HG03457 (cell line): ENCODE measurements around the gene NUDT7.

Experiments used
- ATAC-seq: cut with Tn5 transposase; IDR thresholded peaks from one replicate; pipeline ENCODE4 v1.9.1; 2021; ENCODE audit warnings: moderate number of reproducible peaks; ENCODE audit not compliant: unreplicated experiment

The NUDT7 gene

DNA sequence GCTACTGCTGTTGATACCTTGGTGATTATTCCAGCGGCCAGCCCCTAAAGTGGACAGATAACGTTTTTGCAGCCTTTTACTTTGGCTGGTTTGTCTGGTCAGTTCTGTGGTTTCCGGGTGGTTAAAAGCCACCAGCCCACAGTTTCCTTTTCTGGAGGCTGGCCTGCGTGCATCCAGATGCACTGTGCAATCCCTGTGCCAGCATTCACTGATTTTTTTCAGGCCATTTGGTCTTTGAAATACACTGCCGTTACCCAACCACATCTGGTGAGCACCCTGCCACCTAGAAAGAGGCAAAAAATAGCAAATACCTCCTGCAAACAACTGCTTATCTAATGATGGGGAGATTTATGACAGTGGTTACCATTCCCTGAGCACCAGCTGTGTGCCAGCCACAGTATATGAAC lies 797 bp downstream of the NUDT7 start:
- peak; percentile 0 for ATAC-seq

DNA sequence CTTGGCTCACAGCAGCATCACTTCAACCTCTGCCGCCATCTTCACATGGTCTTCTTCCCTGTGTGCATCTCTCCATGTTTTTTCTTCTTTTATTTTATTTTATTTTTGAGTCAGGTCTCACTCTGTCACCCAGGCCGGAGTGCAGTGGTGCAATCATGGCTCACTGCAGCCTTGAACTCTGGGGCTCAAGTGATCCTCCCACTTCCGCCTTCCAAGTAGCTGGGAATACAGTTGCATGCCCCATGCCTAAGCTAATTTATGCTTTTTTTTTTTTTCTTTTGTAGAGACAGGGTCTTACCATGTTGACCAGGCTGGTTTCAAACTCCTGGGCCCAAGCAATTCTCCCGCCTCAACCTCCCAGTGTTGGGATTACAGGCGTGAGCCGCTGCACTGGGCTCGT lies 1.9 kb downstream of the NUDT7 start:
- no peak for ATAC-seq

DNA sequence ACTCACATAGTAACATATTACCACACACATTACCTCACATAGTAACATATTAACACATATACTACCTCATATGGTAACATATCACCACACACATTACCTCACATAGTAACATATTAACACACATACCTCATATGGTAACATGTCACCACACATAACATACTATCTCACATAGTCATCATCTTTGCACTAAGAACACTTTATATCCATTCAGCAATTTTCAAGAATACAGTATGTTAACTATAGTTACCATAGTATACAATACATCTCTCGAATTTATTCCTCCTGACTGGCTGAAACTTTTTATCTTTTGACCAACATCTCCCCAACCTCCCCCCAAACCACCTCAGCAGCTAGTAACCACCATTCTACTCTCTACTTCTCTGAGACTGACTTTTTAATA lies 7.6 kb downstream of the NUDT7 start:
- ATAC-seq = no peak

DNA sequence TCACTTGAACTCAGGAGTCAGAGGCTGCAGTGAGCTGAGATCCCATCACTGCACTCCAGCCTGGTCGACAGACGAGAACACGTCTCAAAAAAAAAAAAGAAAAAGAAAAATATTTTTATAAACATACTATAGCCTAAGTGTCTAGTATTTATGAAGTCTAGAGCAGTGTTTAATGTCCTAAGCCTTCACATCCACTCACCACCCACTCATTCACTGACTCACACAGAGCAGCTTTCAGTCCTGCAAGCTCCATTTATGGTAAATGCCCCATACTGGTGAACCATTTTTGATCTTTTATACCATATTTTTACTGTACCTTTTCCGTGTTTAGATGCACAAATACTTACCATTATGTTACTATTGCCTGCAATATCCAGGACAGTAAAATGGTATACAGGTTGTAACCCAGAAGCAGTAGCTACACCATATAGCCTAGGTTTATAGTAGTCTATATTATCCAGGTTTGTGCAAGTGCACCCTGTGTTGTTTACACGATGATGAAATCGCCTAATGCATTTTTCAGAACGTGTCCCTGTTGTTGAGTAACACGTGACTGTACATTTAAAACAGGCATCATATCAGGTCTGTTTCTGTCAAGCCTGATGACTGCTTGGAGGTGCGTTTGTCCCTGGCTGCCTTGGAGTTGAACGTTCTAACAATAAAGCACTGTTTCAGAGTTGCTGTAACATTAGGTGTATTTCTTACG lies 10.1 kb downstream of the NUDT7 start:
- no peak for ATAC-seq

DNA sequence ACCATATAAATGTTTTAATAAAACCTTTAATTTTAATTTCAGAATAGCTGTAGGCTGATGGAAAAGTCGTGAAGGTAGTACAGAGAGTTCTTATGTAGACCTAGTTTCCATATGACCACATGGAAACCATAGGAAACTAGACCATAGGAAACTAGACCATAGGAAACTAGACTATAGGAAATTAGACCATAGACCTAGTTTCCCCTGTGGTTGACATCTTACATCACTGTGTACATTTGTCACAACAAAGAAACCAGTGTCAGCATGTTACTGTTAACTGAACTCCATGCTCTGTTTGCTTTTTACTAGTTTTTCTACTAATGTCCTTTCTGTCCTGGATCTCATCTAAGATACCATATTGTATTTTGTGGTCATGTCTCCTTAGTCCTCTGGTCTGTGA lies 14.6 kb downstream of the NUDT7 start:
- ATAC-seq = peak; percentile 76

DNA sequence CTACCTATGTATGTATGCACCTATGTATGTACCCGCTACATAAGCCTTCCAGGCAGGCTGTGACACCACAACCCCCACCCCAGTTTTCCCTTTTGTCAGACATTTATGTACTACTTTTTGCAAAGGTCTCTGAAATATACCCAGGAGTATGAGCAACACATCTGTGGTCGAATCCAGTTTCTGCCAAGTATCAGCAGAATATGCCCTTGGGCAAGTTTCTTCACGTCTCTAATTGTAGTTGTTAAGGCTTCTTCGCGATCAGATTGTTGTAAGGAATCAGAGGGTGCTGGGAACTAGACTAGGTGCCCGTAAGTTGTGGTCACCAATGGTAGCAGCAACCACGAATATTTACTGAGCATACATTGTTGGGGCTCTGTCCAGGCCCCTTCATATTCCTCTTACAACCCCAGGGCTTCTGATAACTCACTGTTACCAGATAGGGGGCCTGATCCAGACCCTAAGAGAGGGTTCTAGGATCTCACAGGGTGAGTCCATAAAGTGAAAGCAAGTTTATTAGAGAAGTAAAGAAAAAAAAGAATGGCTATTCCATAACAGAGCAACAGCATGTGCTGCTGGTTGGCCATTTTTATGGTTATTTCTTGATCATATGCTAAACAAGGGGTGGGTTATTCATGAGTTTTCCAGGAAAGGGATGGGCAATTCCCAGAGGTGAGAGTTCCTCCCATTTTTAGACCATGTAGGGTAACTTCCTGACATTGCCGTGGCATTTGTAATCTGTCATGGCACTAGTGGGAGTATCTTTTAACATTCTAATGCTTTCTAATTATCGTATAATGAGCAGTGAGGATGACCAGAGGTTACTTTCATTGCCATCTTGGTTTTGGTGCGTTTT lies 16.6 kb downstream of the NUDT7 start:
- no peak for ATAC-seq

DNA sequence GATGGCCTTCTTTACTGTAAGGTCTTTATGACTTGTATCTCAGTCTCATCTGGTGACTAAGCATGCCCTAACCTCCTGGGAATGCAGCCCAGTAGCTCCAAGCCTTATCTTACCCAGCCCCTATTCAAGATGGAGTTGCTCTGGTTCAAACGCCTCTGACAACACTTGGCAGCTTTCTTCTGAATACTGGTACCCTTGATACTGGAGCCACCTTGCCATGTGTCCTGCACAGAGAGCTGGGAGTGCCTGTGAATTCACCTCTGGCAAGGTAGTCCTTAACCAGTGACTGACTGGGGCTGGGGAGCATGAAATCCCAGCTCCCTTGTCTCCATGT lies 17.2 kb downstream of the NUDT7 start:
- ATAC-seq = no peak

DNA sequence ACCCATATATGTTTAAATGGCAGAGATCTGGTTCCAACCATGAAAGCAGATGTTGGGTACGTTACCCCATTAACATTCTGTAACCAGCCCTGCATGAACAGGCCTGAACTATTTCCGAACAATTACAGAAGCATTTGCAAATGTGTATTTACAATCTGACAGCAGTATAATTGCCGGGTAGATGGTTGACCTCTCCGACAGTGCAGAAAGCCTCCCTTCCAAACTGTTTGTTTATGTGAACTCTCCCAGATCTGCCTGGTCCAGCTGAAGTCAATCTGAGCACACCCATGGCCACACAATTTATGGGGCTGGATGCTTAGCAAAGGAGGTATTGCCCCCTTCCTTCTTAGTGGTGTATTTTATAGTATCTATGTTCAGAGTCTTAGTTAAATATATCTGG lies 21.8 kb downstream of the NUDT7 start:
- no peak for ATAC-seq

DNA sequence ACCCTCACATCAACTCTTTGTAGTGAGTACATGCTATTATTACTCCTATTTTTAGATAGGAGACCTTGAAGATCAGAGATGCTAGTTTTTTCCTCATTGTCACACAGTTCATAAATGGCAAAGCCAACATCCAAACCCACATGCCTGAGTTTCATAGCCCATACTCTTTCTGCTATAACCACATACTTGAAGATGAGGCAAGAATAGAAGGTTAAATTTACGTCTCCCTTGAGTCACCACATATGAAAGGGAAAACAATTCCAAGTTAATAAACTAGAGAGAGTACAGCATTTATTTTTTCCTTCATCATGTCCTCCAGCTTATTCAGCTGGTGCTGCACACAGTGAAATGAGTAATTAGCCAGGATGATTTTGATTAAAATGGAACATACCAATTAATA lies 23.7 kb downstream of the NUDT7 start:
- no peak for ATAC-seq

DNA sequence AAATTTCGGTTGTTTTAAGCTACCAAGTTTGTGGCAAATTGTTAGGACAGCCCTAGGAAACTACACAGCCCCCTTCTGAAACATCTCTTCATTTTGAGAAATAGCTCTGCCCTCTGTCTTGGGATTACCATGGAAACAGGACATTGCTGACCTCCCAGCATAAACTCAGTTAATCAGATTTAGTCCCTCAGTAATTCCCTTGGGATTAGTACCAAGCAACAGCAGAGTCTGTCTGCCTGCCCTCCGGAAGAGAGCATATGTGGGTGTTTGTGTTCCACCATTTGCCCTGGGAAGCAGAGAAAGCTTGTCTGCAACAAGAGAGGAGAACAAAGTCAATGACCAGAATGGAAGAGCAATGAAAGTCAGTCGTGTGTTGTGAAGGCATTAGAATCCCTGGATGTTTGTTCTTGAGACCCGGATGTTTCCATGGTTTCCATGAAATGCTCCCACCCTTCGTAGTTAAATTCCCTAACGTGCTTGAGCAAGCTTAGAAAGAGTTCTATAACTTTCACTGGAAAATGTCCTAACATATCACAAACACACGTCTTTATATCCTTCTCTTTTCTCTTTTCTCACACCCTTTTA lies 26.2 kb downstream of the NUDT7 start:
- ATAC-seq = no peak

DNA sequence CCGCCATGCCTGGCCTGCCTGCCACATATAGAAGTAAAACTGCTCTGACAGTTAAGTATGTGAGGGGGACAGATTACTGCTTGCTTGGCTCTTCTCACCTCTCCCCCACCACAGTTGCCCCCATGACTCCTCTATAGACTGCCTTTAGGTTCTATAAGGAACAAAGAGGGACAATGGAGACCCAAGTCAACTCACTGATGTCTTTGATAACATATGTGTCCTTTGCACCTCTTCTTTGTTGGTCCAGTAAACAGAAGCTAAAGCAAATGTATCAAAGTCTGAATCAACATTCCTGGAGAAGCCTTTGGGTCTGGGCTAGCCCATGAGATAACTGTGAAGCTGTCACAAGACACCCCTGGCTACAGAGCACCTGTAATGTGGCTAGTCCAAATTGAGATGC lies 27.1 kb downstream of the NUDT7 start:
- ATAC-seq = no peak

DNA sequence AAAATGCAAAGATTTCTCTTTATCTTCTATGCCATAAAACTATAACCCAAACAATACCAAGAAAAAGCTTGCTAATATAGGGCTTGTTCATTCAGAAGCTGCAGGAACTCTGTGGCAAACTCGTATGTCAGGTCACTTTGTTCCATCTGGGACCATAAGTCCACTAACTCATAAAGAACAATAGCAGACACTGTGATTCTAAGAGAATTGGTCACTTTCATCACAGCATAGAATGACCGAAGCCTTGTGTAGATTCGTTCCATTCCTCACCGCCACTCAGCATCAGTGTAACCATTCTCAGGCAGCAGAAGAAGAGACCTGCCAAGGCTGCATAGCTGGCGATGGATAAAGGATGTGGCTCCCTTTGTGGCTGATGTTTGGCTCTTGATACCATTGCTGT lies 35.7 kb downstream of the NUDT7 start:
- ATAC-seq = no peak

DNA sequence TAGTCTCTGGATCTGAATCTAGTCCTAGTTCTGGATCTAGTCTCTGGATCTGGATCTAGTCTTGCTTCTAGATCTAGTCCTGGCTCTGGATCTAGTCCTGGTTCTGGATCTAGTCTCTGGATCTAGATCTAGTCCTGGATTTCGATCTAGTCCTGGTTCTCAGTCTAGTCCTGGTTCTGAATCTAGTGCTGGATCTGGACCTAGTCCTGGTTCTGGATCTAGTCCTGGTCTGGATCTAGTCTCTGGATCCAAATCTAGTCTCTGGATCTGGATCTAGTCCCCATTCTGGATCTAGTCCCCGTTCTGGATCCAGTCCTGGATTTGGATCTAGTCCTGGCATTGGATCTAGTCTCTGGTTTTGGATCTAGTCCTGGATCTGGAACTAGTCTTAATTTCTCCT lies 36.2 kb downstream of the NUDT7 start:
- no peak for ATAC-seq

DNA sequence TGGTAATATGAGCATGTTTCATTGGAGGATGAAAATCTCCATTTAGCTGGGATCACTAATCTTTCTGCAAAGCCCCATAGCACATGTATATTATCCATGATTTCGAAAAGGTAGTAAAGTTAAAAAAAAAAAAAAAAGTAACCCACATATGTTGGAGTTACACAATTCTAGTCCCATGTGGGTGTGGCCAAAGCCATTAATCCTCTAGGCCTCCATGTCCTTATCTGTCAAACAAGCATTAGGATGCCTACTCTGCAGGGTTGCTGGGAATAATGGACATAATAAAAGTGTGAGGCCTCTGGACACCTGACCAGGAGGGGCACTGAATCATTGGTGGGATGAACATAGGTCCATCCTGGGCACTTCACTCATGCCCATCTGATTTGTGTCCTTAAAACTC lies 36.9 kb downstream of the NUDT7 start:
- no peak for ATAC-seq

DNA sequence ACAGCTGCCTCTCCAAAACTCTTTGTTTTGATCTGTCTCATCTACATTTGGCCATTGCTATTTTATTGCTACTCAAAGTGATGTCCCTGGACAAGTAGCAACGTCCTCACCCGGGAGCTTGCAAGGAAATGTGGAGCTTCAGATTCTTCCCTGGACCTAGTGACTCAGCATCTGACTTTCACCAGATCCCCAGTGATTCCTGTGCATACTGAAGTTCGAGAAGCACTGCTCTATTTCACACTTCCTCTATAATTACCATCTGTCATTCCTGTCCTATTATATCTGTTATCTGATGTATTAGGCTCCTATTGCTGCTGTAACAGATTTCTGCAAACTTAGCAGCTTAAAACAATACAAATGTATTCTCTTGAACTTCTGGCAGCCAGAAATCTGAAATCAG lies 37.5 kb downstream of the NUDT7 start:
- no peak for ATAC-seq

DNA sequence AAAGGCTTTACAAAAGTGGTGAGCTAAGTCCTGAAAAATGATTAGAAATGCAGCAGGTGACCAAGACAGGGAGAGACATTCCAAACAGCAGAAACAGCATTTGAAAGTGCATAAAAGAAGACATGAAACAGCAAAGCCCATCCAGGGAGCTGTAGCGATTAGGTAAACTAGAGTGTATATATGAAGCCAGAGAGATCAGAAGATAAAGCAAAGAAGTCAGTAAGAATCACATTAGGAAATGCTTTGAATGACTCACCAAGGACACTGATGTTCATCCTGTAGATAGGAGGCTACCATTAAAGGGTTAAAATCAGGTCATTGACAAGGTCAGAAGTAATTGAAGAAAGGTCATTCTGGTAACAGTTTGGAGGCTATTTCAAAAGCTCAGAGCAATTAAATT lies 38.5 kb downstream of the NUDT7 start:
- ATAC-seq = no peak

DNA sequence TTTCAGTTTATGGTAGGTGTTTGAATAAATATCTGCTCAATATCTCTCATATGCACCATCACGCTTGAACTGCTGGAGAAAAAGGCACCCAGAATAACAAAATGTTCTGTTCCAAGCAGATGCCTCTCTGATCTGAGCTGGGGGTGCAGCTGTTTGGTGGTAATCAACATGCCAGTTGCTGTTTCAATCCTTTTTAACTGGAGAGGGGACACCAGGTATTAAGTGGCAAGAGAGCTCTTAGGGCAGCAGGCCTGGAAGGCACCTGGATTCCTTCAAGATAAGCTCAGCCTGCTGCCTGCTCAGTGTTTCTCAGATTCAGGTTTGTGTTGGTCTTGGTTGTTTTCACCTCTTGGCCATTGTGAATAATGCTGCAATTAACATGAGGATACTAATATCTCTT lies 38.9 kb downstream of the NUDT7 start:
- ATAC-seq = no peak

DNA sequence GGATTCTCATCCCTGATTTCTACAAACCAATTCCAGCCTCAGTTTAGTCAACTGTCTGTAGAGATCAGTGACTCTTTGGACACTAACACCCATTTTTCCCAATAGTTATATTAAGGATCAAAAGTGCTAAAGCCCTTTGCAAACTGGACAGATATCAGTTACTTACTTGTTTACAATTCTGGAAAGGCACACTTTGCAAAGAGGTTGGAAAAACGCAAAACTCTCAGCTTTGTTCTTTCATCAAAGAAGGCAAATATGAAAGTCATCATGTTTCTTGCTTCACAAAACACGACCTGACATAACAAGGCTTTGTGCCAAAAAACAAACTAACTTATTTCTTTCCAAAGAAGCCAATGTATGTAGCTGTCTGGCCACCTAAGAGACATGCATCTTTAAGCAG lies 39.9 kb downstream of the NUDT7 start:
- ATAC-seq = no peak

DNA sequence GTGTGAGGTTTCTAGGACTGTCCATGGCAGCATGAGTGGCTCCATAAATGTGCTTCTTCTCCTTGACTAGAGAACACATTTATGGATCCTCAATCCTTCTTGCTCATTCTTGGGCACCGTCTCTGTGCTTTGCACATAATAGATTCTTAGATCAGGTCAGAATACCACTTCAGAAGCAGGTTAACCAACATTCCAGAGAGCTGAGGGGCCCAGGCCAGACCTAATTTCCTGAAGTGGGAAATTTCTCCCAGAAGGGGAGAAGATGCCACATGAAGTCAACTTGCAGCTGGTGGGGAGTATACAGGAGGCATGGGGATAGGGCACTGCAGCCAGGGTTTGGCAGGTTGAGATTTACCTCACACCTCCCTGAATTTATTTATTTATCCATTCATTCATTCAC lies 41.7 kb downstream of the NUDT7 start:
- no peak for ATAC-seq

DNA sequence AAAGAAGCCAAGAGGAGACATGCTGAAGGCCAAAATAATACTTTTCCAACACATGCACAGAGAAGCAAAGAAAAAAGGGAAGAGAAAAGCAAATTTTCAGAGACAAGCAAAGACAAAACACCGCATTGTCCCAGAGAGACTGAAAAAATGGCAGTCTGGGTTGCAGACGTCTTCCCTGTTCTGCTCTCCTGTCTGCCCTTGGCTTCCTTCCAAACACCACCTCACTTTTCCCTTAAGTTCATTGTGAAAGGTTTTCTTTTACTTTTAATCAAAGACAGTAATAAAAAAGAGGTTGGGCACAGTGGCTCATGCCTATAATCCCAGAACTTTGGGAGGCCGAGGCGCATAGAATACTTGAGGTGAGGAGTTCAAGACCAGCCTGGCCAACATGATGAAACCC lies 44.9 kb downstream of the NUDT7 start:
- ATAC-seq = no peak

DNA sequence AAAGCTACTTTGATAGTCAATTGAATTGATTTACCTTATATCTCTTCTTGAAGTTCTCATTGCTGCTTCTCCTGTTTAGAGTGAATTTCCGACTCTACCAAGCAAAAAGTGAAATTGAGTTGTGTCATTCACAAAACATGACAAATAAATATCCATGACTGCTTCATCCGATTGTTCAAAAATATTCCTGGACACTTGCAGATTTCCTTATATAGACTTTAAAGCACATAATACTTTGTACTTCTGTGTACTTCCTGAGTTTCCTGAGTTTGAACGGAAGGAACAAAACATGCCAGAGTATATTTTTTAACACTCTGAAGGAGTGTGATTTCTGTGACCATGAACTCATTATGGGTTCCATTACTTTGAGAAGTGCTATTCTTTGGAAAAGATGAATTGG lies 45.5 kb downstream of the NUDT7 start:
- ATAC-seq = no peak
